HG03280 (cell line): Measurements from ENCODE around the gene ACTR3.

Experiments
- ATAC-seq: cut with Tn5 transposase; IDR thresholded peaks from one replicate; pipeline ENCODE4 v1.9.1; 2021; ENCODE audit warnings: mild to moderate bottlenecking, moderate library complexity; ENCODE audit not compliant: unreplicated experiment

The ACTR3 gene

GRCh38 chr2:113875135-113875534 lies 14.8 kb upstream of the ACTR3 start:
- no peak for ATAC-seq

GRCh38 chr2:113876503-113877387 lies 13.1 kb upstream of the ACTR3 start:
- ATAC-seq, result no peak

- ATAC-seq, result no peak
Measured at GRCh38 chr2:113877711-113878598, 11.9 kb upstream of the ACTR3 start.

- ATAC-seq, result no peak
Measured at GRCh38 chr2:113878743-113879142, 11.1 kb upstream of the ACTR3 start.

GRCh38 chr2:113879457-113879856 lies 10.4 kb upstream of the ACTR3 start:
- no peak for ATAC-seq

- peak; percentile 69 for ATAC-seq
Measured at GRCh38 chr2:113886479-113887008, 3.3 kb upstream of the ACTR3 start.

- no peak for ATAC-seq
Measured at GRCh38 chr2:113887009-113887792, 2.7 kb upstream of the ACTR3 start.

GRCh38 chr2:113888641-113889470 lies 1.0 kb upstream of the ACTR3 start:
- ATAC-seq, result no peak

- ATAC-seq, result peak; percentile 25
Measured at GRCh38 chr2:113890253-113891235, 655 bp downstream of the ACTR3 start.

GRCh38 chr2:113891265-113891959 lies 1.5 kb downstream of the ACTR3 start:
- ATAC-seq, result no peak

- ATAC-seq, result no peak
Measured at GRCh38 chr2:113892004-113892710, 2.3 kb downstream of the ACTR3 start.

GRCh38 chr2:113894156-113894743 lies 4.4 kb downstream of the ACTR3 start:
- ATAC-seq, result no peak

GRCh38 chr2:113895301-113895700 lies 5.4 kb downstream of the ACTR3 start:
- ATAC-seq, result no peak

GRCh38 chr2:113895819-113896563 lies 6.1 kb downstream of the ACTR3 start:
- ATAC-seq, result no peak

- no peak for ATAC-seq
Measured at GRCh38 chr2:113896791-113897190, 6.9 kb downstream of the ACTR3 start.

GRCh38 chr2:113898081-113898480 lies 8.2 kb downstream of the ACTR3 start:
- ATAC-seq, result no peak
